NCI-H345 (cell line): ENCODE measurements around the gene TEX35.
"Not testable (repeated sequence)": the region's sequence is repeated elsewhere in the genome, so short reads cannot be mapped to it uniquely, and the experiment has no call there.

ENCODE experiments used
- DNase-seq: peaks from one replicate; lab custom pipeline; 2025; lab: John Stamatoyannopoulos, UW

Gene TEX35

DNA sequence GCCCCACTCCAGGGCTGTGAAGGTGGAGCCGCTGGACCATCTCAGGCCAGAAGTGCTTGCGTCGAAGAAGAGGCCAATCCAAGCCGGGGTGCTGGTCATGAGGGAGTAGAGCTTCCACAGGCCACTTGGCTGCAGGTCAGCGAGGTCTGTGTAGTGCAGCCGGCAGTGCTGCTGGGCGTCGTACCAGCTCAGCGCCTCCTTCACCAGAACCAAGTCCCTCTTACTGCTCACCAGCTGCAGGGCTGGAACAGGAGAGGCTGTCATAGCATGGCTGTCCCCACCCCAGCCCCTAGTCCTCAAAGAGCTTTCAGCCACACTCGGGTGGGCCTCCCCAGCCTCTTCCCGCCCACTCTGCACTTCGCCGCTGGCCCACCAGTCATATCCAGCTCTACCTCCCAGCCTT lies 18.3 kb upstream of the TEX35 start:
- DNase-seq = no peak

DNA sequence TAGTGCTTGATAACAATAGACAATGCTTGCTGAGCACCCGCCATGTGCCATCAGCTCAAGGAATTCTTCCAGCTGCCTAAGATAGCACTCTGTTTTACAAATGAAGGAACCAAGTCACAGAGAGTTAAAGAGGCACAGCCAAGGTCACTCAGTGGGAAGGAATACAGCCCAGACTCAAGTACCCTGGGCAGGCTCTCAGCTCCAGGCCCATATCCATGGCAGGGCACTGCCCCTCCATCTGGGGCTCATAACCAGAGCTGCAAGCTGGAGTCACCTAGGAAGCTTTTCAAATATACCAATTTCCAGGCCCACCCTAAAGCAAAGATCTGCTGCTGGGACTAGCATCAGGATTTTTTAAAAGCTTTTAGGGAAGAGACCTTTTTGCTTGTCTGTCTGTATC lies 17.8 kb upstream of the TEX35 start:
- DNase-seq = no peak

DNA sequence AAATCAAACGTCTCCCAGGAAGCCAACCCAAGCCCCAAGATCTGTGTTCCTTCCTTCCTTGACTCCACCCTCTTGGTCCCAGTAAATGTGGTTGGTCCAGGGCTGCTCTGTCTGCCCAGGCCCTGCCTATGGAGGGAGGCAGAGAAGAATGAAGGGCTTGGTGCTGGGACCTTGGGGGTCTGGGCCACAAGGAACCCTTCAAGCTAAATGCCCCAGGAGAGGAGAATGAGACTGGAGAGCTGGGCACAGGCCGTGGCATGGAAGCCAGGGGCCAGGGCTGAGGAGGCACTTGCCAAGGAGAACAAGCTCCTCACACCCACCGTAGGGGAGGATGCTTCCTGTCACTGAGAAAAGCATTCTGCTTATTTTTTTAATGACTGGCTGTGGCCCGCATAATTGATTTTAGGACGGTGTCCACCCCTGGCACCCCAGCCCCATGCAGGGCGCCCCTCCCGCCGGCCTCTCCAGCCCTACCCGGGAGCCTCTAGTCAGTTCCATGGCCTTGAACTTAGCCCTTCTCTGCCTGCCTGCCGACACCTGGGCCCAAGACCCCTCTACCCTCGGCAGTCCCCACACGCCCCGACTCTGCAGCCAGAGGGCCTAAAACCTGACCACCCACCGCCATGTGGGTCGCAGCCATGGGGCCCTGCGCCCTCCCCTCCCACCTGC lies 17.0 kb upstream of the TEX35 start:
- no peak for DNase-seq

DNA sequence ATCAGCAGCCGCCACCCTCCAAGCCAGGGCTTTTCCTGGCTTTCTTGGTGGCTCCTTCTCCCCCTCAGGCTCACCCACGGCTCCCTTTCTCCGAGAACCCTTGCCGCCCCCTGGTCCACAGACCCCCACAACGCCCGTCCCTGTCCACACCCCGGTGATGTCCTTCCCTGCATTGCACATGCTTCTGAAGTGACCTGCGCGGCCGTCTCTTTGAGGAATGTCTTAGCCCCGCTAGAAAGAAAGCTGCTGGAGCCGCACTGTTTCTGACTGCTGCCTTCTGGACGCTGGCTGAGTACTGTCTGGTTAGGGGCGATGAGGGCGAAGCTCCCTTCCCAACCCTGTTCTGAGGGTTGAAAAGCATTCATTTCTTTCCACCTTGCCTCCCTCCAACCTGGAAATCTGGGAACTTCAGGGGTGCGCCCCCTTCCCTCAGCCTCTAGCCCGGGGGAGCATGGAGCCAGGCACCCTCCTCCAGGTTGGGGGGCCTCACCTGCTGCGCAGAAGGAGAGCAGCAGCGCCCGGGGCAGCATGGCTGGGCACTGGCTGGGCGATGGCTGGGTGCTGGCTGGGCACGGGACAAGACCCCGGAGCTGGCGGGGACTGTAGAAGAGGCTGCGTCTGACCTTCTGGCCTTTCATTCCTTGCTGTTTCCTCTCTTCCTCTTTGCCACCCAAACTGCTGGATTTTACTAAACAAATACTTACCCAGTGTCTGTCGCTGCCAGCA lies 16.3 kb upstream of the TEX35 start, which contains the start of gene CLEC20A:
Gene CLEC20A, minus strand, starts transcription at position 555 of the 726 bp plus-strand sequence. Its CDS starts 25 bp downstream, at position 530.
- no peak for DNase-seq

DNA sequence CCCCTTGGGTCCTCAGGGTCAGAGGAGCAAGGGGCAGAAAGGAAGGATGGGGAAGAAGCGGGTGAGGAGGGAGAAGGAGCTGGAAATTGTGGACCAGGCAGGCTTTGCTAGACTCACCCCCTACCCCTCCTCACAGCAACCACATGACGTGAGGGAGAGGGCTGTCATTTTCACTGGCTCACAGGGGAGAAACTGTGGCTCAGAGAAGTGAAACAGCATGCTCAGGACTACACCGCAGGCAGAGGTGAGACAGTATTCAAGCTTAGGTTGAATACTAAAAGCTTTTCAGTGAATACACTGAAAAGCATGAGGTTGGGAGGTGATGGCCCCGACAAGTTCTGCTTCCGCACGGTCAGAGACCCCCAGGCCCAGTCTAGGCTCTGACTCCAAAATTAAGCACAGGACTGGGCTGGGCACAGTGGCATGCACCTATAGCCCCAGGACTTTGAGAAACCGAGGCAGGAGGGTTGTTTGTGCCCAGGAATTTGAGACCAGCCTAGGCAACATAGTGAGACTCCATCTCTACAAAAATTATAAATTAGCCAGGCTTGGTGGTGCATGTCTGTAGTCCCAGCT lies 14.9 kb upstream of the TEX35 start:
- no peak for DNase-seq

DNA sequence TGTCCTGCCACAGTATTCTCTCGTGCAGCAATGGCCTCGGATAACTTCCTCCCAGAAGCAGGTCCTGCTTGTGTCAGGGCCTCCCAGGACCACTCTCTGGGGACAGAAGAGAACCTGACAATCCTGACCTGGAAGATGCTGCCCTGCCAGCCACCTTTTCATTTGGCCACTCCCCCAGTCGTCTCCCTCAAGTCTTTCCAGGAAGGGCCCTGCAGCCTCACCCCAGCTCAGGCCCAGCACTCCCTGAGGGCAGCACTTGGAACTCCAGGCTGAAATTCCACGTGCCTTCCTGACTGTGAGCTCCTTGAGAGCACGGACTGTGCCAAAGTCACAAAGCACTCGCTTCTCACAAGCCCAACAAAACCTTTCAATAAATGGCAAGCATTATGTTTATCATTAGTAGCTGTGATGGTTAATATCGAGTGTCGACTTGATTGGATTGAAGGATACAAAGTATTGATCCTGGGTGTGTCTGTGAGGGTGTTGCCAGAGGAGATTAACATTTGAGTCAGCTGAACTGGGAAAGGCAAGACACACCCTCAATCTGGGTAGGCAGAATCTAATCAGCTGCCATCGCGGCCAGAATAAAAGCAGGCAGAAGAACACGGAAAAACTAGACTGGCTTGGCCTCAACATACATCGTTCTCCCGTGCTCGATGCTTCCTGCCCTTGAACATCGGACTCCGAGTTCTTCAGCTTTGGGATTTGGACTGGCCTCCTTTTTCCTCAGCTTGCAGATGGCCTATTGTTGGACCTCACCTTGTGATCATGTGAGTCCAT lies 13.8 kb upstream of the TEX35 start:
- no peak for DNase-seq

DNA sequence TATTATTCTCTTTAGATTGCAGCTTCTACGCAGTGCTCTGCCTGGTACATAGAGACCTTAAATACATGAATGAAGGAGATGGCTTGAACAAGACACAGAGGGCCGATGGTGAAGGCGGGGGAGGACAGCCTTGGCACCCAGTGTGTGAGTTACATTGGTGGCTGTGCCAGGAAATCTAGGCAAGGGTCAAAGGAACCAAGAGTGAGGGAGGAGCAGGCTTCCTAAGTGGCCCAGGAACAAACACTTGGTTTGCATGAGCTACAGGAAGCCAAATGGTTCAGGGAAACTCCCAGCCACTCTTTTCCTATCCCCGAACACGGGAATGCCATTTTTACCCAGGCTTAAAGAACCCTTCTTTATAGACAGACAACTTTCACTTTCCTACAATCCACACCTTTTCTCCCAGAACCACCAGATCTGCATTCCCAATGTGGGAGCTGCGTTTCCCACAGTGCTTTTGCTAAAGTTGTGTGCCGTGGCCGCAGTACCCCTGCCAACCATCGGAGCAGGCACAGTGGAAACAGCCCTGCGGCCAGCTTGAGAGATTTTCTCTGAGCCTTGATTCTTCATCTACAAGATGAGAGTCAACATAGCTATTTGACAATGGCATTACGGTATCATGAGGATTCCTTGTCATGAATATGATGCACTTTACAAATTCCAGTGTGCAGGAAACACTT lies 12.7 kb upstream of the TEX35 start:
- DNase-seq = no peak

DNA sequence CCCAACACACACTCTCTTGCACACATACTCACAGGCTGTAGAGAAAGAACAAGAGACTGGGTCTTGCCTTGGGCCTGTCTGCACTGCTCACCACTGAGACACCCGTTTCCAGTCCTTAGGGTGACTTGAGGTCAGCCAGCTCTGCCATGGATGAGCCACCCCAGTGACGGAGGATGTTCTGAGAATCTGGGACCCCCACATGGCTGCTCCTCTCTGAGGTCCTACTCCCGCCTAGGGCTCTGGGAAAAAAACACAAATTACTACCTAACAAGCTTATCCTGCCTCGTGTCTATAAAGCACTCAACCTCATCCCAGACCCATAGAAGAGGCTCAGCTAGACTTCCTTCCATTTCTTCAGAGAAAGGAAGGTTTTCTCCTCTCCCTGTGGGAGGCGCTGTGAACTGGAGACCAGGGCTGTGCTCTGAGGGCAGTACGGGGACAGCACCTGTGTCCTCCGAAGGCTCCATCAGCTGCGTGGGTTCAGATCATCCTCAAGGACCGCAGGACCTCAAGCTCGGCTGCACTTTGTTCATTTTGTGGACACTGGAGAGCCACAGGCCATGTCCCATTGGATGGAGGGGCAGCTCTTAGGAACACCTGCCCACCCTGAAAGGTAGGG lies 11.9 kb upstream of the TEX35 start:
- DNase-seq = no peak

DNA sequence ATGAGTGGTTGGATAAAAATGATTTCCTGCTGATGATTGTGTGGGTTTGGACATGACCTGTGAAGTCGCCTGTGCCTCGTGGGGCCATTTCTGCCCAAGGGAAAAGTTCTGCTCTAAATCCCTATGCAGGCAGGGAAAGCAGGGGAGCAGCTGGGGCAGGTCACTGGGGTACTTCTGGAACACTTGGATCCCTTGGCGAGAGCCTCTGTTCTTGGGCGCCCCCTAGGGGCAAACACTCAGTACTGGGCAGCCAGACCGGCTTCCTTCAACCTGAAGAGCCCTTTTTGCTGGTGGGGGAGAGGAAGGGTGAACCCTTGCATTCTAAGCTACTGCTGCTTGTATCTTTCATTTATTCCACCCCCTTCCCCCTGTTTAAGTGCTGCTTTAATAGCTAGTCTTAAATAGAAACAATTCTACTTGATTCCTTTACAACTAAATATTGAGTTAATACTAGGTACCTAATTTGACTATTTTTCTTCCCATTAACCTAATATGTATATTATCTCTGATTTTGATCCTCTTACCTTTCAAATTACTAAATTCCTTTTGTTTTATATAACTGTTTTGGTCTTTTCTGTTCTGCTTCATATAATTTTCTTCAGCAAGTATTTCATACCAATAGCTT lies 11.1 kb upstream of the TEX35 start:
- DNase-seq = peak; percentile 60

DNA sequence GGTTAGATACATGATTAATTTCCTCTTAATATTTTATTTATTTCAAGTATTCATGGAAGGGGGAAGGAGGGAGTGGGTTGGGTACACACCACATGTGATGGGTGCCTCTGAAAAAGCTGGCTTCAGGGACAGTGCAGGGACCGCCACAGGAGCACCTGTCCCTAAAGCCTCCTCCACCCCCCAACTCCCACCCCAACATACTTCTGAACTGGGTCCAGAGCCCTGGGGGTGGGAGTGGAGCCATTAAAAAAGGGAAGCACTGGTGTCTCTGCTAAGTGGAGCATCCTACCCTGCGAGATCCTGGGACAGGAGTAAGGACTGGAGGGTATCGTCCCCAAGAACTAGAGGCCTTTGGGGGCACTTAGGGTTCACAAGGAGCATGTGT lies 10.6 kb upstream of the TEX35 start:
- no peak for DNase-seq

DNA sequence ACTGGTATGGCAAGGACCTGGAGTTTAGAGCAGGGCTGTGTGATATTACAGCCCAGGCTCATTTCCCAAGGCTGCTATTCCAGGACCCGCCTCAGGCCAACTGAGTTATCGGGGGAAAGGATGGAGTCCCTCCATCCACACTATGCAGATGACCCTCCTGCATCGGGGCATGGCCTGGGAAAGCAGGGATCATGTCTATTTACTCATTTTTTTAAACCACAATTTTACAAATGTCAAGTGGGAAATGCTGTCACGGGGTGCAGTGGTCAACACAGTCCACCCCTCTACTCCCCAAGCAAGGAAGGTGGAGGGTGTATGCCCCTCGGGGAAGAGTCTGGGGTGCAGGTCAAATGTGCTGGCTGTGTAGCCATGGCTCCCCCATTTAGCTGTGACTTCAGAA lies 10.1 kb upstream of the TEX35 start:
- DNase-seq = no peak

DNA sequence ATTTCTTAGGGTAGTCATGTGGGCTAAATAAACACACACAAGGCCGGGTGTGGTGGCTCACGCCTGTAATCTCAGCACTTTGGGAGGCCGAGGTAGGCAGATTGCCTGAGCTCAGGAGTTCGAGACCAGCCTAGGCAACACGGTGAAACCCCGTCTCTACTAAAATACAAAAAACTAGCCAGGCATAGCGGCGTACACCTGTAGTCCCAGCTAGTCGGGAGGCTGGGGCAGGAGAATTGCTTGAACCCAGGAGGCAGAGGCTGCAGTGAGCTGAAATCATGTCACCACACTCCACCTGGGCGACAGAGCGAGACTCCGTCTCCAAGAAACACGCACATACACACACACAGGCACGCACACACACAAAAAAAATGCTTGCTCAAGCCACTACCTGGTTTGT lies 9.6 kb upstream of the TEX35 start:
- DNase-seq = not testable (repeated sequence)

DNA sequence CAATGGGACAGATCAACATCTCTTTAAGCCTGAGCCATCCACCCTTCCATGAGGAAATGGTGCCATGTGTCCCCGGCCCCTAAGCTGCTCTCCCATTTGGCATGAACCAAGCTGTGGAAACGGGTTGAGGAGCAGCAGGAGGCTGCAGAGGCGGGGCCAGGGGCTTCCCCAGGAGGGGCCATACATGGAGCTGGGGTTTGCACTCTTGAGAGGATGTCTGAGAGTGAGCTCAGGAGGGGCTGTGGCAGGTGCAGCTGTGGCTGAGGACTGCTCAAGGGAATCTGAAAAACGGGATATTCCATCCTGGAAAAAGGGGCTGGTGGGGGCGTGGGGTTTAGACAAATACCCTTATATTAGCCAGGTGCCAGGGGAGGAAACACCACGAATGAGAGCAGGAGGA lies 9.1 kb upstream of the TEX35 start:
- DNase-seq = no peak

DNA sequence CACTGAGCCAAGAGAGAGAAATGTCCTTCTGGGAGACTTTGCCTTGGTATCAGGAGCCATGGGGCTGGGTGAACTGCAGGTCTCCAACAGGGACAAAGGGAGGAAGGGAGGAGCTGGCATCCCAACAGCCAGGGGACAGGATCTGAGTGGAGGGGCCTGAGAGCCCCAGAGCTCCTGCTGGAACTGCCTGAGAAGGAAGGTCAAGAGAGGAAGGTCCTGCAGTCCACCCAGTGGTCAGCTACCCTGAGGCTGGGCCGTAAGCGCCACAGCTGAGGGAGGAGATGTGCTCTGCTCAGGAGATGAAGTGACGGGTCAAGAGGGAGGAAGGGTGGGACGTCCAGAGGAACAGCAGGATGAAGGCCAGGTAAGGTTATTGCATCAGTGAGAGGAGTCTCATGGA lies 8.6 kb upstream of the TEX35 start:
- DNase-seq = no peak

DNA sequence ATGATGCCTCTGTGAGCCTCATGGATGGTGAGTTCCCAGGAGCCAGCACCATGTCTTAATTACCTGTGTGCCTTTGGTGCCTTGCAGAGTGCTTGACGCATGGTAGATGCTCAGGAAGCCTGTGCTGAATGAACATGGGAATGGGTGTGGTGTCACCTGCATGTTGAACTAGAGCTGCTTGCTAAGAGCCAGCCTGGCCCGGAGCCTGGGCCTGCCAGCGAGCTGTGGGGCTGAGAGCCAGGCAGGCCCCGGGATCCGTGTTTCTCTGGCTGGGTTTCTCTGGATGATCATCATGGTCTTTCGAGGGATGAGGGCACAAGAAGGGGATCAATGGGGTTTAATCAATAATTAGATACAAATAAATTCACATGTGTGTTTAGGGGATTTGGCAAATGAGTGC lies 6.7 kb upstream of the TEX35 start:
- DNase-seq = no peak

DNA sequence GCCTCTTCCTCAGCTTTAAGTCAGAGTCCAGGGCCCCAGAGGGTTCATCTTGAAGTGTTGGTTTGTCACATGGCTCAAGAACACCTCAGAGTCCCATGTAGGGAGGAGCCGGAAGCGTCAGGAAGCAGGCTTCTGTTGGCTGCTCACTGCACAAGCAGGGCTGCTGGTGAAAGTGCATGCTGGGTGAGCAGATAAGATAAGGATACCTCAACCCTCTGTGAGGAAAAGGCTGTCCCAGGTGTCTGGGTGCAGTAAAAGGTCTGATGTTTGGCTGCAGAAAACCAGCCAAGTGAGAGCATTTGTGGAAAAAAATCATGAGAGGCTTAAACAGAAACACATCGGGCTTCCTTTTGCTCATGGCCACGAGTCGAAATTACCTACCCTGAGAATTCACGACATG lies 6.2 kb upstream of the TEX35 start:
- no peak for DNase-seq

DNA sequence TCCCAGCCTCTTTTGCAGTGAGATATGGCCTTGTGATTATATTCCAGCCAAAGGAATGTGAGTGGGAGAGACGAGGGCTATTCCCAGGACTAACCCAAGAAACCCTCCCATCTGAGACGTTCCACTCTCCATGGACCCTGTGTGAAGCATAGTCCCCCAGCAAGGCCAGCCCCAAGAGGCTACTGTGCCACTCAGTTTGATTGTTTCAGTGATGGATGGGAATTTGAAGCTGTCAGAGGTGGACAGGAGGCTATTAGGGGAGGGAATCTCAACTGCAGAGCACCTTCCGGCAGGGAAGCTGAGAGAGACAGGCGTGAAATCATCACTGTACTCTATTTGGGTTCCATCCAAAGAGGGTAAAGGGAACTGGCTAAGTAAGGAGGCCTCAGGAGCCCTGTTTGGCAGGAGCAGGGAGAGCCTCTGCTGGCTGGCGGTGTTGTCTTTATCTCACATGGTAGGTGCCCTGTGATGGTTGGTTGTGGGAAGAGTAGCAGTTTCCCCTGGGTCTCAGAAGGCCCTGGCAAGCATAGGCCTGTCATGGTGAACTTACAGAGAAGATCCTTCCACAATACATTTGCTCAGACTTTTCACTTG lies 3.4 kb upstream of the TEX35 start:
- no peak for DNase-seq

DNA sequence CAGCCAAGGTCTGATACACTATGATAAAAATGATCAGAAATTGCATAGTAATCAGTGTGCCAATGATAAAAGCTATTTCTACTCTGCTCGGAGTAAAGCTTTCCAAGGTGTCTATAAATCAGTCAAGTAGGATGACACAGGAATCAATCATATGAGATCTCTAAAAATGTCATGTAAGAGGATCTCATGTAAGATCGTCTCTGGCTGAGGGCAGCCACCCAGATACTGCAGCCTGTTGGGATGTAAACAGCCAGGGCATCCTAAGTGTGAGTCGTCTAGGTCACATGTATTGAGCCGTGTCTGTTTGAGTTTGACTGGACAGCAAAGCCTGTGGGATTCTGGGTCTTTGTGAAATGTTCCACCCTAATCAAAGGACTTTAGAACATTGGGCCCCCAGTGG lies 2.8 kb upstream of the TEX35 start:
- DNase-seq = no peak

DNA sequence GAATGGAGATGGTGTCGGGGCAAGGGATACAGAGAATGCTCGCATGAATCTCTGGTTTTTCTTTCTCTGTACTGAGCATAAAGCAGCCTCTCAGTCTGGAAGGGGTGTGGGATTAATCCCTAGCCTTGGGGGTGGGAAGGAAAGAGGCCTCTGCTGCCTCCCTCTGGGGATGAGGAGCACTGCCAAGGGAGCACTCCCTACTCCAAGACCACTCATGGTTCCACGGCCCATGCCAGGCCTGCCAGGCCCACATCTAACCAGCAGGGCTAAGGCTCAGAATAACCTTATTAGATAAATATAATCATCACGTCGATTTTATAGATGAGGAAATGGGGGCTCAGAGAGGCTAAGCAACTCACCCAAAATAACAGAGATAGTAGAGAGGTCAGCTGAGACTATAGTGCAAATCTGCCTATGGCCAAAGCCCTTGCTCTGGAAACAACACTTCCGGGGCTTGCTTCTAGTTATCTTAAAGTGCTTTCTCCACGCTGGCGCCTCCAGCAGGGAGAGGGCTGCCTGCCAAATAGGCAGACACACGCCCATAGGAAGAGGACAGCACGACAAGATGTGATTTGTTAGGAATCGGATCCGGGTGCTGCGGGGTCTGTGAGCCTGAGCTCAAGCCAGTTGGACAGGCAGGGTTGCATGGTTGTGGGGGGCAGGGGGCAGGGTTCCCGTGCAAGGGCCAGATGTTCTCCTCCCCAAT lies 522 bp downstream of the TEX35 start:
- DNase-seq = no peak

DNA sequence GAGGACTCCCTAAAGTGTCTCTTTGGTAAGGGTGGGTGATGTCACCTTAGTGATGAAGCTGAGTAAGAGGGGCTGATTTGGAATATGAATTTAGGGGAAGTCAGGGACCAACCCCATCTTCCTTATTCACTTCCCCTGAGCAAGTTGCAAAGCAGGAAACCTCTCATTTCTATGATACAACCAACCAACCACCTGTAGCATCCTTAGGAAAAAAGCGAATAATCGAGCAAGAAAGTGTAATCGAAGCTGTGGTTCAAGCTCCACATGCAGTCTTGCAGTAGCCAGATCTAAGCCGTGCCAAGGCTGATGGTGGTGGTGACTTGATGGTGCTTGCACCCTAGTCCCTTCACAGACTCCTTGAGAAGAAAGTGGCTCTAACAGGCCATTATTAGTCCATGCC lies 3.2 kb downstream of the TEX35 start:
- no peak for DNase-seq
